ENCODE results near the gene KLHL12. TPM values are rescaled to one million over a fixed set of nuclear protein-coding genes. Genes with fewer than 3 reads are reported as not detected.

Gene KLHL12
- total and polyA plus RNA-seq, 2 of the 8 experiments (the other 6 are each of a cell fraction or from before 2014, with no cell fraction given) = 27.2 to 33.3 TPM

- Histone ChIP-seq H3K79me1 (ENCODE audit: low read depth, low read length) (peaks cover 2% of the 10 kb centered on the region; the same call in 1 of the 2 replicates), H3K4me1 (replicated peaks in 1 of 4; ENCODE audit: control insufficient read depth in 3 of 4, insufficient read depth in 4 of 4, low read length in 3 of 4) (no peaks in the 10 kb centered on the region; a peak in 1 of 7 replicates), H3K27me3 (replicated peaks in 1 of 4; ENCODE audit: control insufficient read depth in 3 of 4, extremely low read depth in 1 of 4, insufficient read depth in 3 of 4, low read length in 3 of 4) (no peaks in the 10 kb centered on the region), H4K20me1 (replicated peaks in 1 of 2; ENCODE audit: control insufficient read depth in 1 of 2, insufficient read depth in 2 of 2, low read length in 2 of 2) (peaks cover 0 to 8% of the 10 kb centered on the region in 2 experiments), H3K4ac (replicated peaks; ENCODE audit: insufficient read length, low read depth, low read length) (no peak overlapping the region), H3K23me2 (ENCODE audit: low read depth, low read length) (peaks cover 3% of the 10 kb centered on the region), H3K56ac (replicated peaks; ENCODE audit: insufficient read length, low read depth, low read length) (no peak overlapping the region), H3K18ac (ENCODE audit: extremely low read depth, low read length) (no peak overlapping the region), H4K91ac (replicated peaks; ENCODE audit: insufficient read length, low read length) (no peak overlapping the region), H3K9ac (replicated peaks in 1 of 4; ENCODE audit: extremely low read depth in 1 of 4, low read depth in 3 of 4, low read length in 3 of 4) (no peak overlapping the region), H3K14ac (ENCODE audit: insufficient read length) (no peak overlapping the region), H3K23ac (ENCODE audit: insufficient read length) (no peak overlapping the region), H4K5ac (ENCODE audit: insufficient read length, low read depth, low read length) (no peak overlapping the region), H3K27ac (ENCODE audit: low read depth, low read length) (no peak overlapping the region), H2AFZ (ENCODE audit: low read length) (no peak overlapping the region), H2BK12ac (ENCODE audit: low read depth, low read length) (no peak overlapping the region), H3K79me2 (ENCODE audit: control insufficient read depth in 1 of 2, insufficient read depth in 2 of 2, low read length in 2 of 2) (peaks cover 17 to 64% of the 10 kb centered on the region in 2 experiments), H2BK20ac (ENCODE audit: low read length) (no peak overlapping the region), H3K36me3 (ENCODE audit: control insufficient read depth in 2 of 4, insufficient read depth in 4 of 4, low read length in 3 of 4) (peaks cover 3 to 18% (median 10%) of the 10 kb centered on the region in 4 experiments; a peak in 5 of 8 replicates), H2BK15ac (ENCODE audit: low read length) (no peak overlapping the region), H3K9me3 (ENCODE audit: insufficient read depth in 2 of 2, low read depth in 1 of 2, low read length in 1 of 2) (no peaks in the 10 kb centered on the region), H2AK5ac (ENCODE audit: low read depth, low read length) (no peak overlapping the region), H4K8ac (ENCODE audit: extremely low read depth, insufficient read depth, low read length) (no peak overlapping the region), H3K4me2 (ENCODE audit: insufficient read depth in 1 of 2, low read depth in 2 of 2, low read length in 2 of 2) (no peak overlapping the region), H2BK5ac (ENCODE audit: low read depth, low read length) (no peak overlapping the region), H3K4me3 (ENCODE audit: extremely low read depth in 1 of 4, insufficient read depth in 2 of 4, low read depth in 3 of 4, low read length in 4 of 4) (no peak overlapping the region), H2BK120ac (replicated peaks; ENCODE audit: low read depth, low read length) (no peak overlapping the region)
- FAIRE-seq = no peak
- POLR2A ChIA-PET (ENCODE audit: partially characterized antibody) = interaction anchor here (1.0 to 1.8 kb wide), 3 partner anchors 12 to 92 kb away, joined by 3 to 4 read pairs (median 4); partner anchors contain the start of gene TMEM183A
- TF ChIP-seq POU5F1 (IDR thresholded peaks at IDR 0.05; ENCODE audit: low read depth, low read length) (no peak), SUZ12 (IDR thresholded peaks at IDR 0.05; ENCODE audit: low read length) (no peak), PHF8 (conservative IDR thresholded peaks at IDR 0.05; ENCODE audit: low read depth, low read length) (no peak), FOSL1 (IDR thresholded peaks at IDR 0.05; ENCODE audit: insufficient read depth, low read depth, low read length) (no peak), TAF7 (optimal IDR thresholded peaks at IDR 0.05; ENCODE audit: borderline replicate concordance, low read depth, low read length) (no peak), SIX5 (IDR thresholded peaks at IDR 0.05; ENCODE audit: low read depth, low read length) (no peak), SIN3A (conservative IDR thresholded peaks at IDR 0.05 in 1 of 2, IDR thresholded peaks at IDR 0.05 in 1 of 2; ENCODE audit: low read depth in 1 of 2, low read length in 2 of 2) (no peak), YY1 (IDR thresholded peaks at IDR 0.05; ENCODE audit: low read depth, low read length) (no peak)
- CTCF ChIA-PET (ENCODE audit: partially characterized antibody) = interaction anchor here (0.5 to 1.5 kb wide), 3 partner anchors 11 to 288 kb away, joined by 3 to 4 read pairs (median 3); no protein-coding TSS in a partner anchor
- no peak for DNase-seq (ENCODE audit: low read depth in 1 of 2, low spot score in 2 of 2)
These were observed 26.4 kb upstream of the KLHL12 start for GRCh38 chr1:202953392-202953791.
